NAMALWA (cell line): ENCODE results near the gene TMPRSS12.
"Not testable (repeated sequence)": the region's sequence is repeated elsewhere in the genome, so short reads cannot be mapped to it uniquely, and the experiment has no call there.

ENCODE experiments used
- DNase-seq: peaks from one replicate; pipeline ENCODE4 v3.0.0-alpha.2; 2015; ENCODE audit warnings: low spot score

TMPRSS12 gene

GRCh38 chr12:50859621-50860310 is 17.0 kb downstream of the TMPRSS12 start:
- DNase-seq, result no peak

DNA sequence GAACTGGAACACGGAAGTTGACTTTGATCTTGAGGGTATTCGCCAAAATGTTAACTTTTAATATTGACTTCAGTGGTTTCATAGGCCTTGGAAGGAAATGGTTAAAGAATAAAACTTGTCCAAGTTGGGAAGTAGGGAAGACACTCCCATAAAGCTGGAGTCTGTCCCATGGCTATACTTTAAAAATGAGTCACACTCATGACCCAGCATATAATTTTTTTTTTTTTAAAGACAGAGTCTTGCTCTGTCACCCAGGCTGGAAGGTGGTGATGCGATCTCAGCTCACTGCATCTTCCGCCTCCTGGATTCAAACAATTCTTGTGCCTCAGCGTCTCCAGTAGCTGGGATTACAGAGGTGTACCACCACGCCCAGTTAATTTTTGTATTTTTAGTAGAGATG is 19.6 kb downstream of the TMPRSS12 start:
- no peak for DNase-seq

- DNase-seq, result no peak
Measured at GRCh38 chr12:50865266-50865665, 22.5 kb downstream of the TMPRSS12 start.

DNA sequence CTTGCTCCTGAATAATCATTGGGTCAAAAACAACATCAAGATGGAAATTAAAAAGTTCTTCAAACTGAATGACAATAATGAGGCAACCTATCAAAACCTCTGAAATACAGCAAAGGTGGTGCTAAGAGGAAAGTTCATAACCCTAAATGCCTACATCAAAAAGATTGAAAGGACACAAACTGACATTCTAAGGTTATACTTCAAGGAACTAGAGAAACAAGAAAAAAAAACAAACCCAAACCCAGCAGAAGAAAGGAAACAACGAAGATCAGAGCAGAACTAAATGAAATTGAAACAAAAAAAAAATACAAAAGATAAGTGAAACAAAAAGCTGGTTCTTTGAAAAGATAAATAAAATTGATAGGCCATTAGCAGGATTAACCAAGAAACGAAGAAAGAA is 26.2 kb downstream of the TMPRSS12 start:
- DNase-seq, result not testable (repeated sequence)

DNA sequence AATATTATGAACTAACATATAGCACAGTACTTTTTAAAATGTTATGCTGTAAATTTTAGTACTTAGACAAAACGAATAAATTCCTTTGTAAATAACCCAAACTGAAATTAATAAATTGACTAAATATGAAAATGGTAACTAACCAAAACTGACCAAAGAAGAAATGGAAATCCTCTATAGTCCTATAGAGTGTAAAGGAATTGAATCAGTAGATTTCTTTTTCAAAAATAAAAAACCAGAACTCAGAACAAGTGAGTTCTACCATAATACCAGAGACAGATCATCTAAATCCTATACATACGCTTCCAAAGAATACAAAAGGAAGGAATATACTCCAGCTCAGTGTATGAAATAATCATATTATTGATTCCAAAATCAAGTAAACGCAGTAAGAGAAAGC is 39.8 kb downstream of the TMPRSS12 start:
- no peak for DNase-seq

DNA sequence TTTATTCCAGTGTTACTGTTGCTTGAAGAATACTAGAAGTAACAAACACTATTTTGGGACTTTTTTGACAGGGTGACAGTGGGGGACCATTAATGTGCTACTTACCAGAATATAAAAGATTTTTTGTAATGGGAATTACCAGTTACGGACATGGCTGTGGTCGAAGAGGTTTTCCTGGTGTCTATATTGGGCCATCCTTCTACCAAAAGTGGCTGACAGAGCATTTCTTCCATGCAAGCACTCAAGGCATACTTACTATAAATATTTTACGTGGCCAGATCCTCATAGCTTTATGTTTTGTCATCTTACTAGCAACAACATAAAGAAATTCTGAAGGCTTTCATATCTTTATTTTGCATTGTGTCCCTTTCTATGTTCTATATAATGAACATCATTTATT is 44.5 kb downstream of the TMPRSS12 start:
- no peak for DNase-seq

DNA sequence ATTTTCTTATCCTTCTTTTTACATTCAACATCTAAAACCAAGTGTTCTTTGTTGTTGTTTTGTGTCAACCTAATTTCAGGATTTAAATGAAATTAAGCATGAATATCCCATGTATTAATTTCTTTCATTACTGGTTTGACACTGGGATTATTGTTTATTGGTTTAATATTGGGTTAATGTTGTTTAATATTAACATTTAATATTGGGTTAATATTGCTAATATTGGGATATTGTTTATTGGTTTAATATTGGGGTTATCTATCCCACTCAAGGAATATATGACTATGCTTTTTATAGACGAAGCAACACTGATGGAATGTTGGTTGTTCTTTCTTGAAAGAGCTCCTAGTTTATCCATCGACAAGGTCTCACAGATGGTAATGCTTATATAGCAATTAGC is 45.9 kb downstream of the TMPRSS12 start:
- DNase-seq, result no peak

DNA sequence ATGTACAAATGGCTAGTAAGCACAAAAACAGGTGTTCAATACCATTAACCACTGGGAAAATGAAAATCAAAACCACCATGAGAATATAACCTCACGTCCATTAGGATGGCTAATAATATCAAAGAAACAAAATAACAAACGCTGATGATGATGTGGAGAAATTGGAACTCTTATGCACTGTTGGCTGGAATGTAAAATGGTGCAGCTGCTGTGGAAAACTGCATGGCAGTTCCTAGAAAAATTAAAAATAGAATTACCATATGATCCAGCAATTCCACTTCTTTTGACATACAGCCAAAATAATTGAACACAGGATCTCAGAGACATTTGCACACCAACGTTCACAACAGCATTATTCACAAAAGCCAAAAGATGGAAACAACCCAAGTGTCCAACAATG is 51.5 kb downstream of the TMPRSS12 start:
- no peak for DNase-seq

DNA sequence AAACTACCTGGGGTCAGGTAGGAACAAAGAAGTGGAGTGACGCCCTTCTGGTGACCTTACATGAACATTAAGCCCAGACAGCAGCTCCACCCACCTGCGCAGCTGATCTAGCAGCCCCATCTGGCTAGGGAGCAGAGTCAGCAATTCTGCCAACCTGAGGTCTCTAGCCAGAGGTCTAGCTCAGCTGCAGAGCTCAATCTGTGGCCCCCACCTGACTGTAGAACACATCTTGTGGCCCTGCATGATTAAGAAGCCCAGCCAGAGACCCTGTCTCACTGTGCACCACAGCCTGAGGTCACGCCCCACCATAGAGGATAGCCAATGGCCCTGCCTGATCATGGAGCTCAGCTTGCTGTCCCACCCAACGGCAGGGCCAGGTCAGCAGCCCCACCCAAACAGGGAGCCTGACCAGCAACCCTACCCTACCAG is 59.0 kb downstream of the TMPRSS12 start:
- DNase-seq, result no peak

- DNase-seq, result not testable (repeated sequence)
Measured at GRCh38 chr12:50908479-50908878, 65.8 kb downstream of the TMPRSS12 start.

DNA sequence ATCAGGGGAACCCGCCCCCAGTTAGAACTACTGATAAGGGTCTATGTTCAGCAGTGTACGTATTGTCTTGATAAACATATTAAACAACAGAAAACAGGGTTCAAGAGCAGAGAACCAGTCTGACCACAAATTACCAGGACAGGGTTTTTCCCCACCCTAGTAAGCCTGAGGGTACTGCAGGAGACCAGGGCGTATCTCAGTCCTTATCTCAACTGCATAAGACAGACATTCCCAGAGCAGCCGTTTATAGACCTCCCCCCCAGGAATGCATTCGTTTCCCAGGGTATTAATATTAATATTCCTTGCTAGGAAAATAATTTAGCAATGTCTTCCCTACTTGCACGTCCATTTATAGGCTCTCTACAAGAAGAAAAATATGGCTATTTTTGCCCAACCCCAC is 69.6 kb downstream of the TMPRSS12 start:
- not testable (repeated sequence) for DNase-seq

DNA sequence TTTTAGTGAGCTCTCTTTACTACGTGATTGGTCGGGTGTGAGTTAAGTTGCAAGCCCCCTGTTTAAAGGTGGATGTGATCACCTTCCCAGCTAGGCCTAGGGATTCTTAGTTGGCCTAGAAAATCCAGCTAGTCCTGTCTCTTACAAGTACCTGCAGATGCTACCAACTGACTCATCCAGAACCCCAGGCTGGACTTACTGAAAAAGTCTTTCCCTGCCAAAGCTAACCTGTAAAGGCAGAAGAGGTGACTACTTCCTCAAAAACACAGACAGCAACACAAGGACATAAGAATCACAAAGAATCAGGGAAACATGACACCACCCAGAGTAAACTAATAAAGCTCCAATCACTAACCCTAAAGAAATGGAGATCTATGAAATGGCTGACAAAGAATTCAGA is 70.5 kb downstream of the TMPRSS12 start:
- no peak for DNase-seq

GRCh38 chr12:50914872-50915484 is 72.3 kb downstream of the TMPRSS12 start:
- no peak for DNase-seq

- no peak for DNase-seq
Measured at GRCh38 chr12:50916292-50916691, 73.6 kb downstream of the TMPRSS12 start.

DNA sequence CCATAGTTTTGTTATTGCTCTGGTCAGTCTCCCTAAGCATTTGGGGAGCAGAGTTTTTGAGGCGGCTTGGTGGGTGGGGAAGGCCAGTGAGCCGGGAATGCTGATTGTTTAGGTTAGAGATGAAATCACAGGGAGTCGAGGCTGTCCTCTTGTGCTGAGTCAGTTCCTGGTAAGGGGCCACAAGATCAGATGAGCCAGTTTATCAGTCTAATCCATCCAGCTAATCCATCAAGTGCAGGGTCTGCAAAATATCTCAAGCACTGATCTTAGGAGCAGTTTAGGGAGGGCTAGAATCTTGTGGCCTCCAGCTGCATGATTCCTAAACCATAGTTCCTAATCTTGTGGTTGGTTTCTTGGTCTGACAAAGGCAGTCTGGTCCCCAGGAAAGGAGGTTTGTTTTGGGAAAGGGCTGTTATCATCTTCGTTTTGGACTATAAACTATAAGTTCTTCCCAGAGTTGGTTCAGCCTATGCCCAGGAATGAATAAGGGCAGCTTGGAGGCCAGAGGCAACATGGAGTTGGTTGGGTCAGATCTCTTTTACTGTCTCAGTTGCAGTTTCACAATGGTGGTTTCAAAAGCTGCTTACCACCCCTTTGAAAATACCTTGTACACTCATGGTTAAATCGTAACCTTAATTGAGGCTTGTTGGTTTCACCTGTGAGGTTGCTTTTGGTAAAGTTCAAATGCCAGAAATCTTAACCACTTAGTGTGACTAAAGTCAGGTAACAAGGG is 76.0 kb downstream of the TMPRSS12 start:
- DNase-seq, result no peak

DNA sequence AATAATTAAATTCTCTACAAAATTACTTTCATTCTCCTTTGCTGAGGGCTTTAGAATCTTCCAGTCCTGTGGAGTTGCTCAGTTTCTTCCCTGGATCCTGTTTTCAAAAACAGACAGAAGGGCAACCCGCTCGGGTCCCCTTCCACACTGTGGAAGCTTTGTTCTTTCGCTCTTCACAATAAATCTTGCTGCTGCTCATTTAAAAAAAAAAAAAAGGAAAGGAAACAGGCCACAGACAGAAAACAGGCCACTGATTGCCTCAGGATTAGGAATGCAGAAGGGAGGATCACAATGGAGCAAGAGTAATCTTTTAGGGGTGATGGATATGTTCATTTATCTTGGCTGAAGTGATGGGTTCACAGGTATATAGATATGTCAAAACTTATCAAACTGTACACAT is 80.1 kb downstream of the TMPRSS12 start:
- no peak for DNase-seq

GRCh38 chr12:50923361-50924130 is 80.8 kb downstream of the TMPRSS12 start:
- DNase-seq, result peak; percentile 45

- no peak for DNase-seq
Measured at GRCh38 chr12:50924131-50924438, 81.4 kb downstream of the TMPRSS12 start.

GRCh38 chr12:50924439-50925341 is 82.0 kb downstream of the TMPRSS12 start:
- peak; percentile 95 for DNase-seq

- DNase-seq, result peak; percentile 80
Measured at GRCh38 chr12:50925342-50925651, 82.6 kb downstream of the TMPRSS12 start.

DNA sequence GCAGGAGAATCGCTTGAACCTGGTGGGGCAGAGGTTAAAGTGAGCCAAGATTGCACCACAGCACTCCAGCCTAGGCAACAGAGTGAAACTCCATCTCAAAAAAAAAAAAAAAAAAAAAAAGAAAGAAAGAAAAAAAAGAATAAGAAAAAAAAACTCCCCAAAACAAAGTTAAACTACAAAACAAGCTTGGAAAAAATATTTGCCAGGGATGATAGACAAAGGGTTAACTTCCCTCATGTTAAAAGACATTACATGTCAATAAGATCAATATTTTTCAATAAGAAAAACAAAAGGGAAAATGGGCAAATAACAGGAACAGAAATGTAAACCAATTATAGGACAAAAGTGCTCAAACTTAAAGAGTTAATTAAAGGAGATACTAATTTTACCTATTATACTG is 83.2 kb downstream of the TMPRSS12 start:
- no peak for DNase-seq

- peak; percentile 38 for DNase-seq
Measured at GRCh38 chr12:50926415-50926814, 83.7 kb downstream of the TMPRSS12 start.
